SK-N-MC (cell line): Measurements from ENCODE around the gene ST6GALNAC6.

Source experiments
- EZH2 ChIP-seq: fragments of 200-600 bp; sonication (generic); IDR thresholded peaks from one replicate; pipeline ENCODE4 v1.6.1; 2017; ENCODE audit warnings: antibody characterized with exemption
- POLR2AphosphoS5 ChIP-seq: IDR thresholded peaks from 2 replicates; pipeline ENCODE4 v1.6.1; 2012; ENCODE audit warnings: mild to moderate bottlenecking, low read depth, low read length, borderline replicate concordance

DNA sequence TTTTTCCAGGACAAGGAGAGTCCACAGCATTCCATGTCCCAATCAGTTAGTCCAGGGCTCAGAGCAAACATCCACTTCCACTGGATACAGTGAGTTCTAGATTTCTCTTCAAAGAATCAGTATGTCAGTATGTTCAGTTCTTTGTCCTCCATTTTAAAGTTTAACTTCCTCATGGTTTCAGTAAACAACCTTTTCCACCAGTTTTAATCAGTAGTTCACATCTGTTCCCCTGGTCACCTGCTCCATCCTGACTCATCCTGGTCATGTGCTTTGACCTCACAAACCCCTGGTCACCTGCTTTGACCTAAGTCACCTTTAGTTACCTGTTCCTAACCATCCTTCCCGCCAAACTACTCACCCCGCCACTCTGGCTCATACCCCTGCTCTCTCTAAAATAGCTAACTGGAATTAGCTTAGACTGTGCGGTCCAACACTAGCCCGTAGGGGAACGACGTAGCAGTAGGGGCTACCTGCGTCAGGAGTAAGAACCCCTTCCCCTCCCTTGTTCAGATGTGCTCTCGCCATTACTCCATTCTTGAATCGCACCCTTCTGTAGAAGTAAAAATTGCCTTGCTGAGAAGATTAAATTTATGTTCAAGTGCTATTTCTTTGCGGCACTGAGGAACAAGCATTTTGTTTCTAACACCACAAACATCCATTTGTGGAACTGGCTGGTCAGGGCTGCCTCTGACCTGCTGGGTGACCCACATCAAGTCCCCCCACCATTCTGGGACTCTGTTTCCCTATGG, 50.5 kb downstream of the ST6GALNAC6 start:
- TF ChIP-seq POLR2AphosphoS5 (no peak), EZH2 (no peak)
